ENCODE results near the gene PLEKHG2. TPM values are rescaled to one million over a fixed set of nuclear protein-coding genes. Genes with fewer than 3 reads are reported as not detected.

PLEKHG2 gene
- total RNA-seq, 1 experiment from 2014 or later: 29.0 TPM

GRCh38 chr19:39416152-39417120, 4.0 kb downstream of the PLEKHG2 start:
- H3K27me3 ChIP-seq (ENCODE audit: insufficient read depth, low read length): no peaks in the 10 kb centered on the region
- ChIA-PET CTCF (no interaction called here), RAD21 (ENCODE audit: low non-redundant PET in 1 of 2, low total read pairs in 2 of 2, uncharacterized antibody in 2 of 2, unreplicated experiment in 2 of 2) (no interaction called here), POLR2A (interaction anchor here (2.2 kb wide), 1 partner anchor 19 kb away, joined by 9 read pairs; the partner anchor contains the start of gene RPS16)
- no peaks in the 10 kb centered on the region for H3K9me3 ChIP-seq (ENCODE audit: control insufficient read depth in 1 of 2, insufficient read depth in 1 of 2, low read depth in 1 of 2, low read length in 2 of 2)
- no peak overlapping the region for H2AFZ ChIP-seq (ENCODE audit: low read depth, low read length, poor library complexity, severe bottlenecking)
- 0 out of 4 replicates have a peak, but pooled peaks cover 0 to 4% of the 10 kb centered on the region in 2 experiments for H3K36me3 ChIP-seq (ENCODE audit: control insufficient read depth in 1 of 2, insufficient read depth in 2 of 2, low read length in 2 of 2)
- ATAC-seq (no peak), DNase-seq (ENCODE audit: low read depth, low spot score) (no peak)
- TF ChIP-seq CTCF (IDR thresholded peaks at IDR 0.05 in 2 of 3, conservative IDR thresholded peaks at IDR 0.05 in 1 of 3; ENCODE audit: borderline replicate concordance in 1 of 3, insufficient read depth in 1 of 3, low read depth in 2 of 3, low read length in 2 of 3) (no peak), CEBPB (IDR thresholded peaks at IDR 0.05; ENCODE audit: low read depth) (no peak), MAX (IDR thresholded peaks at IDR 0.05) (no peak), POLR2A (IDR thresholded peaks at IDR 0.05; ENCODE audit: borderline replicate concordance, extremely low read depth, insufficient read depth, insufficient read length) (no peak), EGR1 (IDR thresholded peaks at IDR 0.05; ENCODE audit: low read depth) (no peak), SIN3A (IDR thresholded peaks at IDR 0.05; ENCODE audit: low read depth) (no peak), FOSL1 (IDR thresholded peaks at IDR 0.05; ENCODE audit: low read depth) (no peak), JUND (IDR thresholded peaks at IDR 0.05) (no peak), TCF7L2 (IDR thresholded peaks at IDR 0.05; ENCODE audit: borderline replicate concordance, extremely low read depth, insufficient read depth, insufficient read length) (no peak), EZH2 (IDR thresholded peaks at IDR 0.05) (no peak), ZBTB33 (IDR thresholded peaks at IDR 0.05; ENCODE audit: extremely low read depth, insufficient replicate concordance, low read length) (no peak), SRF (IDR thresholded peaks at IDR 0.05; ENCODE audit: low read depth) (no peak), YY1 (IDR thresholded peaks at IDR 0.05; ENCODE audit: extremely low read depth, insufficient replicate concordance, low read depth, low read length) (no peak)
- H4K20me1 ChIP-seq (ENCODE audit: insufficient read depth): no peaks in the 10 kb centered on the region
- no peak overlapping the region for H3K4me3 ChIP-seq (replicated peaks in 1 of 2; ENCODE audit: low read depth in 1 of 2, low read length in 2 of 2)
- no peaks in the 10 kb centered on the region; the same call in 1 of the 2 replicates for H3K79me2 ChIP-seq (ENCODE audit: insufficient read depth, low read length)
- H3K4me1 ChIP-seq (ENCODE audit: control insufficient read depth in 1 of 2, insufficient read depth in 2 of 2, low read length in 2 of 2): peaks cover 10 to 31% of the 10 kb centered on the region in 2 experiments
- intact Hi-C loops (cut with micrococcal nuclease): no loop called here
- no peak overlapping the region for H3K27ac ChIP-seq (ENCODE audit: low read depth, low read length)
- H3K9me2 ChIP-seq (ENCODE audit: insufficient read depth): no peaks in the 10 kb centered on the region
- no peak overlapping the region for H3K4me2 ChIP-seq (ENCODE audit: low read length)
- no peak overlapping the region for H3K9ac ChIP-seq (ENCODE audit: low read length)
- no TSS peak for BruUV-seq (replicated peaks)
